Measurements from ENCODE around the gene FBXO30. TPM values are rescaled to one million over a fixed set of nuclear protein-coding genes. Genes with fewer than 3 reads are reported as not detected.

The FBXO30 gene
- total and polyA plus RNA-seq, 4 experiments from 2014 or later, result 1.4 to 8.0 (median 4.7) TPM

GRCh38 chr6:145809785-145810184 is 4.8 kb downstream of the FBXO30 start:
- no peak overlapping the region for H3K27ac ChIP-seq (ENCODE audit: low read depth, low read length)
- Mint-ChIP-seq H3K27ac (no peak overlapping the region), H3K27me3 (no peaks in the 10 kb centered on the region), H3K9me3 (no peaks in the 10 kb centered on the region), H3K4me1 (peaks cover 18 to 44% (median 23%) of the 10 kb centered on the region in 4 donors), H3K4me3 (no peak overlapping the region), H3K36me3 (peaks cover 18 to 23% of the 10 kb centered on the region in 2 donors)
- no peak overlapping the region for H3K4me3 ChIP-seq (ENCODE audit: low read length in 2 of 2)
- ChIA-PET POLR2A (ENCODE audit: partially characterized antibody) (no interaction called here), CTCF (ENCODE audit: partially characterized antibody) (no interaction called here)
- H3K36me3 ChIP-seq (ENCODE audit: insufficient read depth, low read length), result peaks cover 4% of the 10 kb centered on the region
- no peaks in the 10 kb centered on the region for H3K27me3 ChIP-seq (ENCODE audit: insufficient read depth, low read length)
- DNase-seq, result no peak
- intact Hi-C loops (cut with micrococcal nuclease), result no loop called here
- peaks cover 43% of the 10 kb centered on the region for H3K4me1 ChIP-seq (ENCODE audit: insufficient read depth, low read length)
- no peaks in the 10 kb centered on the region for H3K9me3 ChIP-seq (ENCODE audit: control insufficient read depth in 1 of 2, low read length in 2 of 2)

GRCh38 chr6:145809211-145809610 is 5.4 kb downstream of the FBXO30 start:
- Histone ChIP-seq H3K9me3 (ENCODE audit: control insufficient read depth in 1 of 2, low read length in 2 of 2) (no peaks in the 10 kb centered on the region), H3K36me3 (ENCODE audit: insufficient read depth, low read length) (peaks cover 4% of the 10 kb centered on the region), H3K4me1 (ENCODE audit: insufficient read depth, low read length) (peaks cover 43% of the 10 kb centered on the region), H3K27me3 (ENCODE audit: insufficient read depth, low read length) (no peaks in the 10 kb centered on the region), H3K27ac (ENCODE audit: low read depth, low read length) (no peak overlapping the region), H3K4me3 (ENCODE audit: low read length in 2 of 2) (no peak overlapping the region)
- Mint-ChIP-seq H3K9me3 (no peaks in the 10 kb centered on the region), H3K27me3 (no peaks in the 10 kb centered on the region), H3K27ac (no peak overlapping the region), H3K4me1 (peaks cover 20 to 43% (median 24%) of the 10 kb centered on the region in 4 donors), H3K36me3 (peaks cover 19 to 27% of the 10 kb centered on the region in 2 donors), H3K4me3 (no peak overlapping the region)
- DNase-seq, result peak in 1 of 5 donors; percentile 8
- POLR2A ChIA-PET (ENCODE audit: partially characterized antibody), result no interaction called here
- intact Hi-C loops (cut with micrococcal nuclease), result no loop called here
- CTCF ChIA-PET (ENCODE audit: partially characterized antibody), result no interaction called here

- Mint-ChIP-seq H3K36me3 (peaks cover 24 to 34% of the 10 kb centered on the region in 2 donors), H3K27me3 (no peaks in the 10 kb centered on the region), H3K4me3 (no peak overlapping the region), H3K4me1 (peaks cover 15 to 35% (median 18%) of the 10 kb centered on the region in 4 donors), H3K9me3 (no peaks in the 10 kb centered on the region), H3K27ac (no peak overlapping the region)
- POLR2A ChIA-PET (ENCODE audit: partially characterized antibody), result no interaction called here
- no peak for DNase-seq
- CTCF ChIA-PET (ENCODE audit: partially characterized antibody), result no interaction called here
- no peaks in the 10 kb centered on the region for H3K27me3 ChIP-seq (ENCODE audit: insufficient read depth, low read length)
- H3K4me3 ChIP-seq (ENCODE audit: low read length in 2 of 2), result no peak overlapping the region
- H3K27ac ChIP-seq (ENCODE audit: low read depth, low read length), result no peak overlapping the region
- no peaks in the 10 kb centered on the region for H3K9me3 ChIP-seq (ENCODE audit: control insufficient read depth in 1 of 2, low read length in 2 of 2)
- H3K36me3 ChIP-seq (ENCODE audit: insufficient read depth, low read length), result peaks cover 4% of the 10 kb centered on the region
- intact Hi-C loops (cut with micrococcal nuclease), result no loop called here
- peaks cover 34% of the 10 kb centered on the region for H3K4me1 ChIP-seq (ENCODE audit: insufficient read depth, low read length)
These were observed 6.4 kb downstream of the FBXO30 start for GRCh38 chr6:145808239-145808638.

GRCh38 chr6:145802141-145802540 is 12.5 kb downstream of the FBXO30 start:
- CTCF ChIA-PET (ENCODE audit: partially characterized antibody), result no interaction called here
- no peaks in the 10 kb centered on the region for H3K27me3 Mint-ChIP-seq

GRCh38 chr6:145801021-145801420 is 13.6 kb downstream of the FBXO30 start:
- H3K27me3 Mint-ChIP-seq, result no peaks in the 10 kb centered on the region
- DNase-seq, result no peak
- ChIA-PET POLR2A (ENCODE audit: partially characterized antibody) (interaction anchor here (1.0 kb wide), 1 partner anchor 14 kb away, joined by 4 read pairs; the partner anchor contains the start of gene FBXO30), CTCF (ENCODE audit: partially characterized antibody) (no interaction called here)
- peaks cover 36 to 57% of the 10 kb centered on the region in 2 donors for H3K36me3 Mint-ChIP-seq
- no peak overlapping the region for H3K4me3 Mint-ChIP-seq
- intact Hi-C loops (cut with micrococcal nuclease), result no loop called here
- Histone ChIP-seq H3K4me3 (ENCODE audit: low read length in 2 of 2) (no peak overlapping the region), H3K9me3 (ENCODE audit: control insufficient read depth in 1 of 2, low read length in 2 of 2) (no peaks in the 10 kb centered on the region), H3K4me1 (ENCODE audit: insufficient read depth, low read length) (no peaks in the 10 kb centered on the region), H3K36me3 (ENCODE audit: insufficient read depth, low read length) (peaks cover 3% of the 10 kb centered on the region), H3K27me3 (ENCODE audit: insufficient read depth, low read length) (no peaks in the 10 kb centered on the region), H3K27ac (ENCODE audit: low read depth, low read length) (no peak overlapping the region)
- no peak overlapping the region for H3K27ac Mint-ChIP-seq
- peaks cover 0 to 2% (median 0%) of the 10 kb centered on the region in 8 donors for H3K9me3 Mint-ChIP-seq
- H3K4me1 Mint-ChIP-seq, result peaks cover 3 to 18% (median 8%) of the 10 kb centered on the region in 4 donors

More at GRCh38 chr6:145802141-145802540, 12.5 kb downstream of the FBXO30 start:
- Histone ChIP-seq H3K4me3 (ENCODE audit: low read length in 2 of 2) (no peak overlapping the region), H3K4me1 (ENCODE audit: insufficient read depth, low read length) (no peaks in the 10 kb centered on the region), H3K9me3 (ENCODE audit: control insufficient read depth in 1 of 2, low read length in 2 of 2) (no peaks in the 10 kb centered on the region), H3K27me3 (ENCODE audit: insufficient read depth, low read length) (no peaks in the 10 kb centered on the region), H3K27ac (ENCODE audit: low read depth, low read length) (no peak overlapping the region), H3K36me3 (ENCODE audit: insufficient read depth, low read length) (peaks cover 4% of the 10 kb centered on the region)
- no peak for DNase-seq
- no peak overlapping the region for H3K4me3 Mint-ChIP-seq
- POLR2A ChIA-PET (ENCODE audit: partially characterized antibody), result no interaction called here
- peaks cover 0 to 2% (median 0%) of the 10 kb centered on the region in 8 donors for H3K9me3 Mint-ChIP-seq
- peaks cover 3 to 18% (median 8%) of the 10 kb centered on the region in 4 donors for H3K4me1 Mint-ChIP-seq
- no peak overlapping the region for H3K27ac Mint-ChIP-seq
- intact Hi-C loops (cut with micrococcal nuclease), result no loop called here
- H3K36me3 Mint-ChIP-seq, result peaks cover 38 to 55% of the 10 kb centered on the region in 2 donors

GRCh38 chr6:145798530-145798929 is 16.1 kb downstream of the FBXO30 start:
- H3K9me3 Mint-ChIP-seq, result peaks cover 0 to 2% (median 0%) of the 10 kb centered on the region in 8 donors
- Histone ChIP-seq H3K27me3 (ENCODE audit: insufficient read depth, low read length) (no peaks in the 10 kb centered on the region), H3K4me1 (ENCODE audit: insufficient read depth, low read length) (no peaks in the 10 kb centered on the region), H3K36me3 (ENCODE audit: insufficient read depth, low read length) (no peaks in the 10 kb centered on the region), H3K27ac (ENCODE audit: low read depth, low read length) (no peak overlapping the region), H3K9me3 (ENCODE audit: control insufficient read depth in 1 of 2, low read length in 2 of 2) (no peaks in the 10 kb centered on the region), H3K4me3 (ENCODE audit: low read length in 2 of 2) (no peak overlapping the region)
- ChIA-PET CTCF (ENCODE audit: partially characterized antibody) (no interaction called here), POLR2A (ENCODE audit: partially characterized antibody) (no interaction called here)
- peaks cover 0 to 16% (median 5%) of the 10 kb centered on the region in 4 donors for H3K4me1 Mint-ChIP-seq
- no peaks in the 10 kb centered on the region for H3K27me3 Mint-ChIP-seq
- no peak overlapping the region for H3K4me3 Mint-ChIP-seq
- H3K27ac Mint-ChIP-seq, result no peak overlapping the region
- no peak for DNase-seq
- H3K36me3 Mint-ChIP-seq, result peaks cover 14 to 34% of the 10 kb centered on the region in 2 donors
- intact Hi-C loops (cut with micrococcal nuclease), result no loop called here

GRCh38 chr6:145789443-145789842 is 25.2 kb downstream of the FBXO30 start:
- Mint-ChIP-seq H3K4me3 (no peak overlapping the region), H3K9me3 (peaks cover 5 to 24% (median 15%) of the 10 kb centered on the region in 8 donors), H3K27ac (no peak overlapping the region), H3K27me3 (no peaks in the 10 kb centered on the region), H3K4me1 (no peaks in the 10 kb centered on the region), H3K36me3 (peaks cover 16 to 40% of the 10 kb centered on the region in 2 donors)
- POLR2A ChIA-PET (ENCODE audit: partially characterized antibody), result no interaction called here
- no peaks in the 10 kb centered on the region for H3K36me3 ChIP-seq (ENCODE audit: insufficient read depth, low read length)
- H3K27ac ChIP-seq (ENCODE audit: low read depth, low read length), result no peak overlapping the region
- H3K4me3 ChIP-seq (ENCODE audit: low read length in 2 of 2), result no peak overlapping the region
- H3K9me3 ChIP-seq (ENCODE audit: control insufficient read depth in 1 of 2, low read length in 2 of 2), result no peaks in the 10 kb centered on the region
- H3K27me3 ChIP-seq (ENCODE audit: insufficient read depth, low read length), result no peaks in the 10 kb centered on the region
- H3K4me1 ChIP-seq (ENCODE audit: insufficient read depth, low read length), result no peaks in the 10 kb centered on the region
- CTCF ChIA-PET (ENCODE audit: partially characterized antibody), result no interaction called here
- intact Hi-C loops (cut with micrococcal nuclease), result no loop called here
- DNase-seq, result no peak

- no peak for DNase-seq
- H3K9me3 Mint-ChIP-seq, result peaks cover 4 to 25% (median 18%) of the 10 kb centered on the region in 8 donors
- no peaks in the 10 kb centered on the region for H3K27me3 Mint-ChIP-seq
- intact Hi-C loops (cut with micrococcal nuclease), result no loop called here
- no peaks in the 10 kb centered on the region for H3K4me1 ChIP-seq (ENCODE audit: insufficient read depth, low read length)
- H3K4me1 Mint-ChIP-seq, result no peaks in the 10 kb centered on the region
- ChIA-PET CTCF (ENCODE audit: partially characterized antibody) (no interaction called here), POLR2A (ENCODE audit: partially characterized antibody) (no interaction called here)
- H3K27me3 ChIP-seq (ENCODE audit: insufficient read depth, low read length), result no peaks in the 10 kb centered on the region
- H3K9me3 ChIP-seq (ENCODE audit: control insufficient read depth in 1 of 2, low read length in 2 of 2), result no peaks in the 10 kb centered on the region
- H3K4me3 Mint-ChIP-seq, result no peak overlapping the region
- peaks cover 11 to 41% of the 10 kb centered on the region in 2 donors for H3K36me3 Mint-ChIP-seq
- no peak overlapping the region for H3K4me3 ChIP-seq (ENCODE audit: low read length in 2 of 2)
- no peak overlapping the region for H3K27ac ChIP-seq (ENCODE audit: low read depth, low read length)
- H3K36me3 ChIP-seq (ENCODE audit: insufficient read depth, low read length), result no peaks in the 10 kb centered on the region
- no peak overlapping the region for H3K27ac Mint-ChIP-seq
These were observed 26.9 kb downstream of the FBXO30 start for GRCh38 chr6:145787688-145788087.

All from CD4-positive, alpha-beta memory T cell (primary cell).